ENCODE measurements around the gene MAP3K19.
"Not testable (repeated sequence)": the region's sequence is repeated elsewhere in the genome, so short reads cannot be mapped to it uniquely, and the experiment has no call there.

The MAP3K19 gene

DNA sequence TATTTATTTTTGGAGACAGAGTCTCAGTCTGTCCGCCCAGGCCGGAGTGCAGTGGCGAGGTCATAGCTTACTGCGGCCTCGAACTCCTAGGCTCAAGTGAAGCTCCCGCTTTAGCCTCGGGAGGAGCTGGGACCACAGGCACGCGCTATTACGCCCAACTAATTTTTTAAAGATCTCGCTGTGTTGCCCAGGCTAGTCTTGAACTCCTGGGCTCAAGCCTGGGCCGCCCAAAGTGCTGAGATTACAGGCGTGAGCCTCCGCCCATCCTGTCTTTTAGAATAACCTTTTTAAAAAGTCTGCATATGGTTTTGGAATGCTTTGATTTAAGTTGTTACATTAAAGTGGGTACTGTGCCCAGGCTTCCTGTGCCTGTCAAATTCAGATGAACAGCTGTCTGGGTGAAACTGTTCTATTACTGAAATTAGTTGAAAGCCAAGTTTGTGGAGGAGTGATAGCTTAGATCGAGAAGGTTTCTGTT is 5.8 kb upstream of the MAP3K19 start:
- no peak for DNase-seq (ENCODE audit: low spot score)

DNA sequence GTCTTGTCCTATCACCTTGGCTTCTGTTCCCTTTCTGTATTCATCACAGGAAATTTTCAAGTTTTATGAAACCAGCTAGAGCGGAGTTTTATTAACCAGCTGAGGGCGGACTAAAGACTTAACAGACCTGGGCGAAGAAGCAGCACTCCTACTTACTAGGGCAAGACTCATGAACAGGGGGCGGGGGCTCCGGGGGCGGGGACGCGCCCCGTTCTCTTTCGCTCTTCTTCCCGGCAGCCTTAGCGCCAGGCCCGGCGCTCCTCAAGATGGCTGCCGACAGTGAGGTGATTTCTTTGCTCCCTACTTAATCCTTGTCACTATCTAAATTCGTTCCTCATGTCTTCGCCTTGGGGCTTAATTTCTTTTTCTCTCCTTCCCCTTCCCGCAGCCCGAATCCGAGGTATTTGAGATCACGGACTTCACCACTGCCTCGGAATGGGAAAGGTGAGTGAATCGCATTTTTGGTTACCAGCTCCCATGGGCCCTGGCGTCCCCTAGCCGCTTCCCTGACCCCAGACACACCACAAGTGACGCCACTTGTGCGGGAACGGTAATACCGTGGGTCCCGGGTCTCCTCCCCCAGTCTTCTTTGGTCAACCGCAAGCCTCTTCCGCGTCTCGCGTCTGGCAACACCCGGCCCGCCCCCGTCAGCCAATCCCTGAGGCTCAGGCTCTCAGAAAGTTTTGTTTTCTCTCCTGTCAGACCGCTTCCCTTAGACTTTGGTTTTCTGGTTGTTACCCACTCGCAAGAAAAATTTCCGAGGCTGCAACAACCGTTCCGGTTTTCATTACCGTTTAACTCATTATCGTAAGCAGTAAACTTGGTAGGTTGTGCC is 5.0 kb upstream of the MAP3K19 start, which contains the start of gene RAB3GAP1:
TSS of gene RAB3GAP1 (plus strand) at position 251 of the 835 bp plus-strand sequence. CDS start at position 267, 16 bp downstream.
- DNase-seq (ENCODE audit: low spot score), result peak; percentile 72

DNA sequence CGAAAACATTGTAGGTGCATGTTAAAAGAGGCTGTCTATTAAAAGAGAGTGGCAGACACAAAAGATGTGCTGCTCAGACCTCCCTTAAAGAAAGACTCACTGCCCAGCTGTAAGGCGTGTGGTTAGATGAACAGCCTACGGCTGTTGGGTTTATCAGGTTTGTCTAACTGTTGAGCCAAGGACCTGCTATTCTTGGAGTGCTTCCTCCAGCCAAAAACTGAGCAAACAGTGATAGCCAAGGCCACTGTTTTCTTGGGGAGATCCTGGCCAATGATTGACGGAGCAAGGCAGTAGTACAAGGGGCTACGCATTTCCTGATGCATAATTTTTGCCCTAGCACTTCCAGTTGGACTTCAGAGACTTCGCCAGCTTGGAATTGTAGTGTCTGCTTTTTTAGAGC is 3.4 kb upstream of the MAP3K19 start:
- no peak for DNase-seq (ENCODE audit: low spot score)

DNA sequence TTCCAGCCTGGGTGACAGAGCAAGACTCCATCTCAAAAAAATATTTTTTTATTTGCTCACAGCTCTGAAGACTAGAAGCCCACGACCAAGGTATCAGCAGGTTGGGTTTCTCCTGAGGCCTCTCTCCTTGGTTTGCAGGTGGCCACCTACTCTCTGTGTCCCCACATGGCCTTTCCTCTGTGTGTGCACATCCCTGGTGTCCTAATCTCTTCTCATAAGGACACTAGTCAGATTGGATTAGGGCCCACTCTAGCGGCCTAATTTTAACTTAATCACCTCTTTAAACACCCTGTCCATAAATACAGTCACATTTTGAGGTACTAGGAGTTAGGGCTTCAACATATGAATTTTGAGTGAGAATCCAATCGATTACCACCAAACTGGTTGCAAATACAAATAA is 2.9 kb upstream of the MAP3K19 start:
- DNase-seq (ENCODE audit: low spot score), result peak; percentile 12

DNA sequence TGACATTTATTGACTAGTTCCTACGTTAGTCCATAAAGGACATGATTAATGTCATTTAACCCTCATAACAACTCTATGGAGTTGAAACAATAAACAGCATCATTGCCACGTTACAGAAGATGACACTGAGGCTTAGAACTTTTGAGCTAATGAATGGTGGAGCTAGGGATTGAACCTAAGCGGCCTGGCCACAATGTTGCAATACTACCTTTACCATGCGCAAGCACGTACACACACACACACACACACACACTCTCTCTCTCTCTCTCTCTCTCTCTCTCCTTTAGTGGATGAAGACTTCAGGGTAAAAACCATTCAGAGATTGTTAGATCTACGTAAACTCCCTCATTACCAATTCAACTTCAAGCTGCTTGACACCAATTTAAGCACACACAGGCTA is 875 bp upstream of the MAP3K19 start:
- no peak for DNase-seq (ENCODE audit: low spot score)

DNA sequence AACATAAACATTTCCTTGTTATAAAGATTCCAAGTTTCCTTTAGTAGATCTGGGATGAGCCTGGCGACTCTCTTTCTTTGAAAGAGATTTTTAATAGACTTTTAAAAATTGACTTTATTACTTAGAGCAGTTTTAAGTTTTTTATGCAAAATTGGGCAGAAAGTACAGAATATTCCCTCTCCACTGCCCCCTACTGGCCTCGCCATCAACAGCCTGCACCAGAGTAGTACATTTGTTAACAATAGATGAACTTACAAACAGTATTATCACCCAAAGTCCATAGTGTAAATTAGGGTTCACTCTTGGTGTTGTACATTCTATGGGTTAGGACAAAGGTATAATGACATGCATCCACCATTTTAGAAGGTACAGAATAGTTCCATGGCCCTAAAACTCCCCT is 3.9 kb downstream of the MAP3K19 start:
- DNase-seq (ENCODE audit: low spot score), result no peak

DNA sequence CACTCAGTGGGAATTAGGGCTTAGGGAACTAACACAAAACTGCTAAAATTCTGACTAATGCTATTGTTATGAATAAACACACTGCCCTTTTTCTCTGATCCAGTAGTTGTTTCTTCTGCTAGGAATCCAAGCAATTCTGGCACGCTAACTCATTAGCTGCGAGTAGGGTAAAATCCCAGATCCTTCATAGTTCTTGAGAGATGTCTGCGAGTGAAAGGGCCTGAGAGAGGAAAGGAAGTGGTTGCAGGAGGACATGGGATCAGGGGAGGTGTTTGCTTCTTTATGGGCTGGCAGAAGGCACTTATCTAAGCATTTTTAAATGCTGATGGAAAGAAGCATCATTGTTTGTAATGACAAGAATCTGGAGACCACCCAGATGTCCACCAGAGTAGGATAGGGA is 9.4 kb downstream of the MAP3K19 start:
- no peak for DNase-seq (ENCODE audit: low spot score)

DNA sequence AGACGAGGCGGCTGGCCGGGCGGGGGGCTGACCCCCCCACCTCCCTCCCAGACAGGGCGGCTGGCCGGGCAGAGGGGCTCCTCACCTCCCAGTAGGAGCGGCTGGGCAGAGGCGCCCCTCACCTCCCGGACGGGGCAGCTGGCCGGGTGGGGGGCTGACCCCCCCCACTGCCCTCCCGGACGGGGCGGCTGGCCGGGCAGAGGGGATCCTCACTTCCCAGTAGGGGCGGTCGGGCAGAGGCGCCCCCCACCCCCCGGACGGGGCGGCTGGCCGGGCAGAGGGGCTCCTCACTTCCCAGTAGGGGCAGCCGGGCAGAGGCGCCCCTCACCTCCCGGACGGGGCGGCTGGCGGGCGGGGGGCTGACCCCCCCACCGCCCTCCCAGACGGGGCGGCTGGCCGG is 14.0 kb downstream of the MAP3K19 start:
- not testable (repeated sequence) for DNase-seq (ENCODE audit: low spot score)

DNA sequence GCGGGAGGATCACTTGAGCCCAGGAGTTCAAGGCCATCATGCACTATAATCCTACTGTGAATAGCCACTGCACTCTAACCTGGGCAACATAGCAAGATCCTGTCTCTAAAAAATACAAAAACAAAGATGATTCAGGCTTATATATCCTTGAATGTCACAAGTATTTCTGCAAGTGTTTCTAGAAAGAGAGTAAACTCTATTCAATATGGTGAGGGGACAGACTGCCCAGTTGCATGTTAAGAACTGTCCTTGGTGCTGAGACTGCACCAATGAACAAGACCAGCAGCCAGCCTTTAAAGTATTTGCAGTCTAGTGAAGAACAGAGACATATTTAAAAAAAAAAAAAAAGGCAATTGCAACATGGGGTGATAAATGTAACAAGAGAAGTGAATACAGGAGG is 16.4 kb downstream of the MAP3K19 start:
- DNase-seq (ENCODE audit: low spot score), result no peak

DNA sequence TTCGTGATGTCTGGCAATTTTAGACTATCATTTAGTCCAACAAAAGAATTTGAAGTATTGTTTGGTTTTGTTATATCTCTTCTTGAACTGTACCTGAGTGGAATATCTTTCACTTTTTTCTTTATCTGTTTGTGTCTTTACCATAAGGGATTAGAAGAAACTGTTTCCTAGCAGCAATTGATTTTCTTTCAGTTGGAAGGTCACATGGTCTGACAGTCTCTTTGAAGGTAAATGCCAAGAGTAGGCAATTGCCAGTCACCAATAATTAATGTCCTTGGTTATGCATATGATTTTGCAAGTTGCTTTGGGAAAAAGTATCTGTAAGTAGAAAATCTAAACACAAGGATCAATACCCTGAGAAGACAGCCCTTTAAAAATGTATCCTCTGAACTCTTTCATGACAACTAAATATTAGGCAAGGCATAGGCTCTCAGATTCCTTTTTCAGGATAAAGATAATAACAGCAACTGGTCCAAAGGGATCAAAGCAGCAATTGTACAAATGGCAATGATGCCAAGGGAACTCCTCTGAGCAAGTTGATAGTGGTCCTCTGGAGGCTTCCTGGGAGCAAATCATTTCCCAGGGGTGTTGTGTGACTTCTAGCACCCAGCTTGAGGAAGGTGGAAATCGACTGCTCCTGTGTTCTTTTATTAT is 17.6 kb downstream of the MAP3K19 start:
- no peak for DNase-seq (ENCODE audit: low spot score)

DNA sequence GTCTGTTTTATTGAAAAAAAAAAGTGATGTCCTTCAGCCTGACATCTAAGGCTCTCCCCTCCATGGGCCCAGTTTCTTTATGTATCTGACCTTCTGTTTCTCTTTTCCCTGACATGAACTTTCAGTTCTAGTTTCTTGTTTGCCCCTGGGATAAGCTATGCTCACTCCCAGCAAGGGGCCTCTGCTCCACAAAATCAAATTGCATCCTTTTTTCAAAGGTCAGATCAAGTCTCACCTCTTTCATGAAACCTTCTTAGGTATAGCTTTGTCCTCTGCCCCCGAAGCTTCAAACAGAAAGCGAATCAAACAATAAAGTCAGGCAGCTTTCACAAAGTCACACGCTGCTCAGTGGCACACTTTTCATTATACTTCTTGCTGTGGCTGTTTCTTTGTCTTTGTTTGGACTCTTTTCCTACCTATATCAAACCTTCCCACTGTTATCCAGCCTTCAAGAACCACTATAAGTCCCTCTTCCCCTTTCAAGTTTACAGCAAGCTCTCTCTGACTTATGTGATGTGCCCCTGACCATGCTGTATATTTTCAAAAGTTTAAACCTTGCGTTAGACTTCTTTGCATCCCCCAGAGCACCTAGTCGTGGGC is 23.3 kb downstream of the MAP3K19 start:
- DNase-seq (ENCODE audit: low spot score), result no peak

DNA sequence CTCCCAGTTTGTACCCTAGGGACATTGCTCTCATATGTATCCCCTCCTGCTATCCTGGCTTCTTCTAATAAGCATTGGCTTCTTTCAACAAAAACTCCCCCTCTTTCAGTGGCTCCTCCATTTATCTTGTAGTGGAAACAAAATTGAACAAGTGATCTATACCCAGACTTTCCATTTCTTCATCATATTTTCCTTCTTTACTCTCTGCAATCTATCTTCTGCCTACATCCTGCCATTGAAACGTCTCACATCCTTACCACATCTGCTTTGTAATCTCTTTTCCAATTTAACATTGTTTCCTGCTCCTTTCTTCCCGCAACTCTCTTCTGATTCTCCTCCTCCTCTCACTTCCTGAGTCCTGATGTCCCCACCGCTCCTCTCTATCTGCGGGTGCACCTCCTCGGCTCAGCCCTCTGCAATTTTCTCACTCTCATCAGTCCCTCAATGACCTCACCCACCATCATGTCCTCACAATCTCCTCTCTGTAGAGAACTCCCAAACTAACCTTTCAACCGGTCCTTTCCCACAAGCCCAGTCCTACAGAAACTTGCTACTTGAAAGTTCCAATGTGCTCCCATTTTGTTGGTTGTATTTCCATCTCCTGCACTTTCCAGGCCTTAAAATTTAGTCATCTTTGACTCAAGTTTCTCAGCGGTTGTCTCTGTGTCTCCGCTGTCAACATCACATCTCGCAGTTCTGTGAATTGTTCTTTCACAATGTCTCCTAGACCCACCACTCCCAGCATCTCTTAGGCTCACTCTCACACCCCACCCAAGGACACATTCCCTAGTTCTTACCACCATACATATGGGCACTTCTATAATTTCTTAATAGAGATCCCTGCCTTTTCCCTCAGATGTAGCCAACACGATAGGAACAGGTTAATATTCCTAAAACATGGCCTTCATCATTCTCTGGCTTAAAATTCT is 24.0 kb downstream of the MAP3K19 start:
- no peak for DNase-seq (ENCODE audit: low spot score)

DNA sequence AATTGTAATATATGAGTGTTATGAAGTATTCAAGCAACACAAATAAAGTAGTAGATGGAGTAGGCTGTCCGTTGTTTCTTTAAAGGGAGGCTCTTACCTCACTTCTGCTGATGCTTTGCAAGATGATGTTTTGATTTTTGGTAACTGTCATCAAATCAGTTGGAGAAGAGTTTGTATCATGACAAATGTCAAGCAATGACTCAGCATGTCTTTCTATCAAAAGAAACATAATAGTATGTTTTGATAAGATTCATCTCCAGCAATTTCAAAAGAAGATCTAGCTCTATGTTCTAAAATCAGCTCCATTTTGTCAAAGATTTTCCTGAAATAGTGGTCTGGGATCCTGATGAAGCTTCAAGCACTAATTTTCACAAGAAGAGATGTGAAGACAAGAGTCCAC is 25.6 kb downstream of the MAP3K19 start:
- DNase-seq (ENCODE audit: low spot score), result no peak

DNA sequence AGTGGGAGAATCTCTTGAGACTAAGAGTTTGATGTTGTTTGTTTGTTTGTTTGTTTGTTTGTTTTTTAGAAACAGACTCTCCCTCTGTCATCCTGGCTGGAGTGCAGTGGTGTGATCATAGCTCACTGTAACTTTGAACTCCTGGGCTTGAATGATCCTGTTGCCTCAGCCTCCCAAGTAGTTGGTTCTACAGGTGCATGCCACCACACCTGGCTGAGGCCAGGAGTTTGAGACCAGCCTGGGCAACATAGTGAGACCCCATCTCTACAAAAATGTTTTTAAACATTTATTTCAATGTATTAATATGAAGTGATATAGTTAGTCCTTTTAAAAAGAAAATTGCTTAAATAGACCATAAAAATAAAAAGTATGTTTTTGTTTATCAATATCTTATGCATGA is 35.6 kb downstream of the MAP3K19 start:
- DNase-seq (ENCODE audit: low spot score), result no peak

DNA sequence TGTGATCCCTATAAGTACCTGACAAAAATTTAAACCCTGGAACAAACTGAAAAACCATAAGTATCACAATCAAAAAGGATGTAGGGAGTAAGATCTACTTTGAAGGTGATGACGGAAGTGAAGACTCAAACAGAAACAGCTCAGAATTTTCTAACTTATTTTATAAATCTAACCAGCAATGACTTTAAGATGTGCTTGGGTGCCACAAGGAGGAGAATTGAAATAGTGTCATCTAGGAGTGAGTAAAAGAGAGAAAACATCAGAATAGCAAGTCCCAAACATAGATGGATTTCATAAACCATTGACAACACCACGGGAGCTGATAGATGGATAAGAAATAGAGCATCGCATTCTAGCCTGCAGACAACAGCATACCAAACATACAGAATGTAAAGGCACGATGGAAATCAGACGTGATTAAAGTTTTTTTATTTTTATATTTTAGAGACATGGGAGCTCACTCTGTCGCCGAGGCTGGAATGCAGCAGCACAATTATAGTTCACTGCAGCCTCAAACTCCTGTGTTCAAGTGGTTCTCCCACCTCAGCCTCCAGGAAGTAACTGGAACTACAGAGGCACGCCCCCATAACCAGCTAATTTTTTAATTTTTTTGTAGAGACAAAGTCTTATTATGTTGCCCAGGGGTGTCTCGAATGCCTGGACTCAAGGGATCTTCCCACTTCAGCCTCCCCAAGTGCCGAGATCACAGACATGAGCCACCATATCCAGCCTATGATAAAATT is 36.9 kb downstream of the MAP3K19 start:
- no peak for DNase-seq (ENCODE audit: low spot score)

DNA sequence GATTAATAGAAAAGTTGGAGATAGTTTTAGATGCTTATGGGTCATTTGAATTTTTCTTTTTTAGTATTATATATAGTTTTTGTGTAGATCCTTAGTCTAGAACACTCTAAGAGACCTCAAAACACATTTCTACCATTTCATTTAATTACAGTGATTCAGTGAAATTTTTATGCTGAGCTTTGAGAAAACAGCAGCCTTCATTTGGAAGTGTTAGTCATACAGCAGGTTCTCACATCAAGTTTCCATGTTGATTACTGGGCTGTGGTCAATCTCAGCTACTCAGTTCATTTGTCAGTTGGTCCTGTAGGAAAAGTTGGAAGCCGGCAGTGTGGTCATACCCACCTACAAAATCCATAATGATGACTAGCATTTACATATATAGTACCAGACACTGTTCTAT is 37.9 kb downstream of the MAP3K19 start:
- no peak for DNase-seq (ENCODE audit: low spot score)

DNA sequence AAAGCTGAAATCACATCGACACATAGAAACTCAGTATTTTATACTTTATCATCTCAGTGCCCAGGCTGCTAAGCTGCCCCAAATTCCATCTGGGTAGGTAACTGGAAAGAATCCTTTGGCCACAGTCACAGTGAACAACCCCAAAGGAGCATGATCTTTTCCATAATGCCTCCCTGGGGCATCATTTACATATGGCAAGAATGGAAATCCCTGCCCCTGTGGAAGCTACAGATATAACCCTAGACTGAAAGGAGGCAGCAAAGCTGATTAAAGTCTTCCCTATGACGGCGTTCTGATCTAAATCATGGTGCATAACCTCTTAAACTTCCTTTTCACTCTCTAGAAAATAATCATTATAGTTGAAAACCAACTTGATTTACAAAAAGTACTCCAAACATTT is 41.5 kb downstream of the MAP3K19 start:
- DNase-seq (ENCODE audit: low spot score), result no peak

DNA sequence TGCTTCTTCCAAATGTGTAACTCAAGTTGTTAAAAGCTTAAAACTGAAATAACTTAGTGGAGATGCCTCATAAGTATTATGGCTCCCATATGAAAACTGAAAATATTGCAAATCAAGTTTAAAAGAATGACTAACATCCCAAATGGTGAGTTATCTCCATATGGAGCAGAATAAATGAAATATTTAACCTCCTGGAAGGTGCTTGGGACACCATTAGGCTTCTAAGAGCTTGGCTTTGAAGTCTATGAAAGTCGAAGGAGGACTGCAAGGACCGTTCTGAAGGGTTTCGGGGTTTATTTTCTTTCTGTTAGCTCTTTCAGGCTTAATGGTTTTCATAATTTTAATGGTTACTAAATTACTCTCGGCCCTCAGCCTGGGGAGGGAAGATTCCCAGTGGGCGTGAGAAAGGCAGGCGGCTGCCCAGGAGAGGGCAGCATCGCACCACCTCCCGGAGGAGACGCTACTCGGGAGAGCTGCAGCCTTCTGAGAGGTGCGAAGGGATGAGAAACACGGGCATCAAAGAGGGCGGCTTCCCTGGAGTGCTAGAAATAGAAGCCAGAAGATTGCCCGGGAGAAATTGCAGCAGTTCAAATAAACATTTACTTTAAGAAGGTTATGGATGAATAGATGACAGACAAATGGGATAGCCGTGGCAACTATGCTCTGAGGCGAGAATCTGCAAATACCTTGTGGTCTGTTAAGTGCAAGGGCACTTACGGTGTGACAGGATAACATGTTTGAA is 43.1 kb downstream of the MAP3K19 start:
- peak; percentile 63 for DNase-seq (ENCODE audit: low spot score)

DNA sequence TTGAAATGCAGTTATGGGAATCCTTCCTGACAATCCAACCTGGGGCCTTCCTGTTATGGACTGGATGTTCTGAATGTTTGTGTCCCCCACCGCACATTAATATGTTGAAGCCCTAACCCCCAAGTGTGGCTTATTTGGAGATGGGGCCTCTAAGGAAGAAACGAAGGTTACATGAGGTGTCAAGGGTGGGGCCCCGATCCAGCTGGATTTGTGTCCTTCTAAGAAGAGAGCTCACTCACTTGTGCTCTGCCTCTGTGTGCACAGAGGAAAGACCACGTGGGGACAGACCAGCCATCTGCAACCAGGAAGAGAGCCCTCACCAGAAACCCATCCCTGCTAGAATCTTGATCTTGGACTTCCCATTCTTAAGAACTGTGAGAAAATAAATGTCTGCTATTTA is 44.4 kb downstream of the MAP3K19 start:
- DNase-seq (ENCODE audit: low spot score), result no peak

DNA sequence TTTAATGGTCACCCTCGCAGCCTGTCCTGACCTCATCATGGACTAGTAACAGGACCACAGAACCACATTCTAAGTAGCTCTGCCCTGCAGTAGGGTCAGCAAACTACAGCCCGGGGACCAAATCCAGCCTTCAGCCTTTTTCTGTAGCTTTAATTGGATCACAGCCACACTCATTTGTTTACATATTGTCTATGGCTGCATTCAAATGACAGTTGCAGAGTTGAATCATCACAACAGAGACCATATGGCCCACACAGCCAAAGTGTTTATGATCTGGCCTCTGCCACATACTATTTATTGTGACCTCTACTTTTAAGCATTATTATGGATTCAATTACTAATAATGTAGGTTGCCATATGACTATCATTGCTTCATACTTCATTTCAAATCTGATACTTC is 47.7 kb downstream of the MAP3K19 start:
- no peak for DNase-seq (ENCODE audit: low spot score)

All from SK-N-DZ (cell line).